GM12892 (cell line): ENCODE results near the gene TMPRSS6.

ENCODE experiments used
- DNase-seq: peaks from one replicate; pipeline ENCODE4 v3.0.0; 2011; ENCODE audit not compliant: insufficient read length
- FAIRE-seq: peaks from 2 replicates; lab custom pipeline; 2011; peaks lifted over from hg19 to GRCh38; lab: Jason Lieb, UNC
- POLR2A ChIP-seq: IDR thresholded peaks from 2 replicates; pipeline ENCODE4 v1.6.1; 2011; ENCODE audit warnings: low read depth, low read length, control low read depth
- POLR2AphosphoS5 ChIP-seq: IDR thresholded peaks from 2 replicates; pipeline ENCODE4 v1.6.1; 2011; ENCODE audit warnings: low read depth, low read length, control low read depth
- TAF1 ChIP-seq: IDR thresholded peaks from 2 replicates; pipeline ENCODE4 v1.6.1; 2011; ENCODE audit warnings: low read depth, mild to moderate bottlenecking, control low read depth, low read length, borderline replicate concordance

Gene TMPRSS6

DNA sequence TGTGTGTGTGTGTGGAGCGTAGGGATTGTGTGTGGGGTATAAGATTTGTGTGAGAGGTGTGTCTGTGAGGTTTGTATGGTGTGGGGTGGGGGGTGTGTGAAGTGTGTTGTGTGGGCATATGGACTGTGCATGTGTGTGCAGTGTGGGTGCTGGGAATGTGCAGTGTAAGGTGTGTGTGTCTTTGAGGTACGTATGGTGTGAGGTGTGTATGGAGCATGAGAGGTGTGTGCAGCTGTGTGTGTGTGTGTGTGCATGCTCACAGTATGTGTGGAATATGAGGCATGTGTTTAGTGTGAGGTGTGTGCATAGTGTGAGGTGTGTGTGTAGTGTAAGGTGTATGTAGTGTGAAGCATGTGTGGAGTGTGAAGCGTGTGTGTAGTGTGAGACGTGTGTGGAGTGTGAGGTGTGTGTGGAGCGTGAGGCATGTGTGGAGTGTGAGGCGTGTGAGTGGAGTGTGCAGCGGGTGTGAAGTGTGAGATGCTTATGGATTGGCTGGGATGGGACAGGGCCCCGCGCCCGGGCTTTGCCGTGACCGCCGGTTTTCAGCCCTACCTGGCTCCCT is 1.7 kb upstream of the TMPRSS6 start:
- TF ChIP-seq POLR2A (no peak), POLR2AphosphoS5 (no peak), TAF1 (no peak)
- no peak for FAIRE-seq

DNA sequence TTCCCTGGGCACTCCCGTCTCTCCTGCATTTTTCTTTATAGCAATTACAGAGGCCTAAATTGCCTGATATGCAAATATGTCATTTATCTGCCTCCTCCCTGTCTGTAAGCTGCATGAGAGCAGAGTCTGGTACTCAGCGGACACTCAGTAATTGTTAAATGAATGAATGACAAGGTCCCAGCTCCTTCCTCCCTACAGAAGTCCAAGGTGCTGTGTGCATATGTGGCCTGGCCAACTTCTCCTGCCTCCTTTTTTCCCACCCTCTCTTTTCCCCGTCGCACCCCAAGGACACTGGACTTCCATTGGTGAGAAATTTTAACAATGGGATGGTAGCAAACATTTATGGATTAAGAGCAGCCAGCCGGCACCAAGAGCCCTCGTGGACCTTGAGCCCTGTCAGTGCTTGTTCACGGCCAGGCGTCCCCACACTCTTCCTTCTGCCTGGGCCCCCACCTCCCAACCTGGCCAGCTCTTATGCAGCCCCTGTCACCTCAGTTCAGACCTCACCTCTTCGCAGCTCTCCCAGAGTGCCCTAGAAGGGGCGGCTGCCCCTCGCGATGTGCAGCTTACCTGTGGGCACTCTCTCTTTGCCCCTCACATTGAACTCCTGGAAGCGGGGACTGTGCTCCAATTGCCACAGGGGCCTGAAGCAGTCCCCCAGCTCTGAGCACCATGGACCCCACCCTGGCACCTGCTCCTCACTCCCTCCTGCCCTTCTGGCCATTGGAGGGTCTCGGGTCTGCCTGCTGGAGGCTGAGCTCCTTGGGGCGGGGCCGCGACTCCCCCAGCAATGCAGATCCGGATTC is 1.5 kb downstream of the TMPRSS6 start:
- TF ChIP-seq POLR2AphosphoS5 (no peak), TAF1 (no peak), POLR2A (no peak)
- FAIRE-seq: no peak

More for the DNA sequence above, 1.7 kb upstream of the TMPRSS6 start:
- no peak for DNase-seq

DNA sequence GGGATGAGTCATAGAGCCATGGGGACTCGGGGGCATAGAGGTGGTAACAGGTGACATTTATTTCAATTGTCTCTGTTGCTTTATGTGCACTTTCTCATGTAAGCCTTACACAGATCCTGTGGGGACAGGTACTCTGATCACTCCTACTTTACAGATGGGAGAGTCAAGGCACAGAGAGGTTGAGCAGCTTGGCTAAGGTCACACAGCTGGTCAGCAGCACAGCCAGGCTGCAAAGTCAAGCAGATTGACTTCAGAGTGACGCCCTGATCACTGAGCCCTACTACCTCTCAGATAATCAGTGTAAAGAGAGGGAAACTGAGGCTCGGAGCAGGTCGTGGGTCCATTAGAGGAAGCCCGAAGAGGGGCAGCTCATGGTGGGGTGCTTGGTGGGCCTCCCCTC is 3.5 kb downstream of the TMPRSS6 start:
- FAIRE-seq (no peak), DNase-seq (no peak)
- TF ChIP-seq TAF1 (no peak), POLR2AphosphoS5 (no peak), POLR2A (no peak)

More for the DNA sequence above, 1.5 kb downstream of the TMPRSS6 start:
- no peak for DNase-seq

DNA sequence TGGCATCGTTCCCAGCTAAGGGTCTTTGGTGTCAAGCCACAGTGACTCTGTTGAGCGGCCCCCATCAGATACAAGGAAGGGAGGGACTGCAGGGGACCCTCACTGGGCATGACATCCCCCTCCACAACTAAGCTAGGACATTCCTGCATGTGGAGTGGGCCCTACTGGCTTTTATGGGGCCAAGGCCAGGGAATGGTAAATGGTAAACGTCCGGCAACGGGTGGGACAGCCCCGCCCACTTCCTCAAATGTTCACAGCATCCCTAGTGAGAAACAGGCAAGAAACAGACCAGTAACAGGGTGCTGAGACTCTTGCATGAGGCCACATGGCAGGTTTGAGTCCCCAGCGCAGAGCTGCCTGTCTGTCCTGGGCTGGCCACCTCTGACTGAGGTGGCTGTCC is 4.4 kb downstream of the TMPRSS6 start:
- FAIRE-seq: no peak

DNA sequence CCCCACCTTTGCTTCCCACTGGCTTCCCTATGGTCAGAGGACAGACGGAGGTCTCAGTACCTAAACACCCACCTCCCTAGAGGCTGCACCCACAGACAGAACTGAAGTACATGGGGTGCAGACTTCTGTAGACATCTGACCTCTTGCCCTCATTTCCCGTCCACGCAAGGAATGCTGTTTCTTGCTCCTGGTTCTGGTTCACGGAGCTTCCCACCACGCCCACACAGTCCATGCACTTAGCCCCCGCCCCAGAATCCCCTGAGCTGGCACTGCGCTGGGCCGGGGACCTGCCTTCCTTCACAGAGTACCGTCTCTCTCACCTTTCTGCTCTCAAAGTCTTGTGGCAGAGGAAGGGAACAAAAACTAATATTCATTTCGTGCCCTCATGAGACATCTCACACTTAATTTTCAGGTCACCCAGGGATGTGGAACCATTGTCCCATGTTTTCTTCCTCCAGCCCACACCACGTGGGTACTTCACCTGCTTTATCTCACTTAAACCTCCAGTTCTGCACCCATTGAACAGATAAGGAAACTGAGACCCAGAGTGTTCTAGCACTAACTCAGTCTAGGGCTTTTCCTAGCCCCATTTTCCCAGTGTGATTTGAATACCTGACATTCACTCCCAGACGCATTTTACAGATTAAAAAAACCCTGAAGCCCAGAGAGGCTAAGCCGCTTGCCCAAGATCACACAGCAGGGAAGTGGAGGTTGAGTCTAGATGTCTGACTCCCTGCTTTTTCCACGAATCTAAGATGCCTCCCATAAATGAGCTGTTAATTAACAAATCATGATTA is 5.7 kb downstream of the TMPRSS6 start:
- FAIRE-seq: no peak
- no peak for DNase-seq

More for the DNA sequence above, 4.4 kb downstream of the TMPRSS6 start:
- TF ChIP-seq POLR2AphosphoS5: no peak
- TF ChIP-seq TAF1: no peak
- no peak for DNase-seq

DNA sequence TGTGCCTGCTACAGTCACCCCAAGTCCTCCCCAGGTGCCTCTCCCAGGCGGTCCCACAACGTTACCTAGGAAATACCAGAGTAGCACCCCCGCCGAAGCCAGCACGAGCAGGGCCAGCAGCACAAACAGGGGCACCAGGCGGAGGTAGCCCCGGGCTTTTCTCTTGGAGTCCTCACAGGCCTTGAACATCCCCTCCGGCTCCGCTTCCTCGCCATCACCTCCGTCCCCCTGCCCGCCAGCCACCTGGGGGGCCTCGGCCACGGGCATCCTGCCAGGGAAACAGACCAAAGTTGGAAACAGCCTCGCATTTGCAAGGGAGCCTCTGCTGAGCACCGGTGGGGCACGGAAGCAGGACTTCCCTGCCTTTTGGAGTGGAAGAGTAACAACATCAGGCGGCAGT is 6.4 kb downstream of the TMPRSS6 start:
- no peak for FAIRE-seq
- no peak for DNase-seq
- TF ChIP-seq POLR2A: no peak
- TF ChIP-seq TAF1: no peak
- TF ChIP-seq POLR2AphosphoS5: no peak

More for the DNA sequence above, 5.7 kb downstream of the TMPRSS6 start:
- TF ChIP-seq POLR2A (no peak), POLR2AphosphoS5 (no peak), TAF1 (no peak)

DNA sequence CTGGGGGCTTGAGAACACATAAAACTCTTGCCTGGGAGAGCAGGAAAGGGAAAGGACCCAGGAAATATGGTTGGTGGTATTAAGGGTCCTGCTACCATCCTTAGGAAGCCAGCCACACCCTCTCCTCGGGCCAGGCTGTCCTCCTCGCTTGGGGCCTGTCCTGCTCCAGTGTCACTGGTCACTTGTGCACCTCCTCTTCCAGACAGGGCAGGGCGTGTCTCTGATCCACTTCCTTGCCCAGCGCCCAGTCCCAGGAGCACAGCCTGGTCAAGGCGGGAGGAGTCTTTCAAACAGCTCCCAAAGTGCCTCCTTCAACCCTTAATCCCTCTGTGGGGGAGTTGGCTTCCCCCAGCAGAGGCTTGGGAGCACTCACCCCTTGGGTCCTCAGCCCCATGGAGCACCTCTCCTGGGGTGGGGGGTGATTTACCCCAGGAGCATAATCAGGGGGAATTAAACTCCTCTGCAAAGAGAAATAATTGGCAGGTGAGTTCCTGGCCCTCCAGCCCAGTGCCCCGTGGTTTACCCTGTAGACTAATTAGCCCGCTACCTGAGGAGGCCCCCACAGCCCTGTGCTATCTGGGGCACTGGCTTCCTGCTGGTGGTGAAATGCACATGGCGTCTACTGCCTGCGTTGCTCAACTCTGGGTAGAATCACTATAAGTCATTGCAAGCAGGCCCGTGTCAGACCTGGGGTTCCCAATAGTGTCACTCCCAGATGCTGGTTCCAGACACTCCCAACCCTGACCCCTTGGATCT is 8.0 kb downstream of the TMPRSS6 start:
- TF ChIP-seq POLR2AphosphoS5: no peak
- TF ChIP-seq POLR2A: no peak
- no peak for FAIRE-seq
- no peak for DNase-seq

DNA sequence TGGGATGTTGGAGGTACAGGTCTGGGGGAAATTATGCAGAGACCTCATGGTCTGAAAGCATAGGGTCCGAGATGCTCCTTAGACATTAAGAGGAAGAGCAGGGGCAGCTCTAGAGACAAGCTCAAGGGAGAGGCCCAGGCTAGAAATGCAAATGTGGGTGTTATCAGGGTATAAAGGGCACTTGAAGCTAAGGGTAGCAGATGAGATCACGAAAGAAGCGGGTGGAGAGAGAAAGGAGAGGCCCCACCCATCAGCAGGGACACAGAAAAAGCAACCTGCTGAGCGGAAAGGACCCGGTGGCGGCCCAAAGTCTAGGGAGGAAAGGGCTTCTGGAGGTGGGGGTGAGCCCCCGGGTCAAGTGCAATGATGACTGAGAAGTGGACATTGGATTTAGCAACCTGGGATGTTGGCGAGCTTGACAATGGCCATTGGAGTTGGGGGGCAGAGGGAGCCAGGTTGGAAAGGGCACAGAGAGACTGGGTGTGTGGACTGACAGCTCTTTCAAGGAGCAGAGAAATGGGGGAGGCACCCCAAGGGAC is 8.9 kb downstream of the TMPRSS6 start:
- TF ChIP-seq POLR2AphosphoS5: no peak
- TF ChIP-seq TAF1: no peak
- DNase-seq (no peak), FAIRE-seq (no peak)

DNA sequence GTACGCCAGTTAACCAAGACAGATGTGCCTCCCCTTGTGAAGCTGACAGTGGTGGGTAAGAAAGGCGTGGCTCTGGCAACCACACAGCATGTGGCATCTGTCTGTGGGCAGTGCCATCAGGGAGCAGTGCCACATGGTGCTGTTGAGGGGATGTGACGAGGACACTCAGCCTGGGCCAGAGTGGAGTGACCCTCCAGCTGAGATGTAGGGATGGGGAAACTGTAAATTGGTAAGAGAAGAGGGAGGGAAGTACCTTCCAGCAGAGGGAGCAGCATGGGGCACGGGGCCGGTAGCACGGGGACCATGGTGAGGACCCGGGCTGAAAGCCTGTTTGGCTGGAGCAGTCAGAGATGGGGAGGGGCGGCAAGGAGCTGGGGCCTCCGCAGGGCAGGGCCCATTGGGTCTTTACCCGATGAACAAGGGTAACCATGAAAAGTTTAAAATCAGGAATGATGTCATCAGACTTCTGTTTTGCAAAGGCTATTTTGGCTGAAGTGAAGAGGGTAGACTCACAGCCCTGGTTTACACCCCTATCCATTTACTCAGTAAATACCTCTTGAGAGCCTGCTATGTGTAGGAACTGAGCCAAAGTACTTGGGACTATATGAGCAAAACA is 10.4 kb downstream of the TMPRSS6 start:
- DNase-seq (no peak), FAIRE-seq (no peak)
- TF ChIP-seq POLR2AphosphoS5 (no peak), POLR2A (no peak), TAF1 (no peak)

DNA sequence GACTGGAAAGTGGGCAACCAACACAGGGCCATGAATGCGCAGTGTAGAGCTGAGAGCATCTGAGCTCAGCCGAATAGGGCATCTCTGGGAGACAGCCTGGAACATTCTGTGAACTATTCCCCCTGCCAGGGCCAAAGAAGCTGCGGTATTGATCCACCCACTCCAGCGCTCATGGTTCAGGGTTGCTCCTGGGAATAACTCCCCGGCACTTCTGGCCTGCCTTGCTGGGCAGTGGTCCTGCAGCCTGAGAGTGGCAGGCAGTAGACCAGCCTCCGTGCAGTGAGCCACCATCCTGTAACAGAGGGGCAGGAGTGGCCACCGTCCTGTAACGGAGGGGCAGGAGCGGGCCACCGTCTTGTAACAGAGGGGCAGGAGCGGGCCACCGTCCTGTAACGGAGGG is 12.2 kb downstream of the TMPRSS6 start:
- DNase-seq (no peak), FAIRE-seq (no peak)
- TF ChIP-seq POLR2AphosphoS5: no peak

DNA sequence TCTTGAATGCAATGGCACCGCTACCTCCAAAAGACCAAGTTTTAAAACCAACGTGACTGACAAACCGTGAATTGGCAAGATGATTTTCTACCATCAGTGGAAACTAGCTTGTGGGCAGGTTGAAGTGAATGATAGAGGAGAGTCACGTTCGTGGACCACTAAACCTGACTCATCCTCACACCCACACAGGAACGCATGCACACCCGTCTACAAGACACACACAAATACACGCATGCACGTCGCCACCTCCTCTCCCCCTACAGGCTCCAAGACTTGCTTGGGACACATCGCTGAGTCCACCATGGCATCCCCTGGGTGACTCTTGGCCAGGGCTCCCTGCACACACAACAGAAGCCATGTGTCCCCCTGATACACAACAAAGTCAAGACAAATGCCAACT is 14.4 kb downstream of the TMPRSS6 start:
- no peak for TF ChIP-seq POLR2AphosphoS5
- no peak for TF ChIP-seq TAF1
- TF ChIP-seq POLR2A: no peak
- no peak for FAIRE-seq
- no peak for DNase-seq

DNA sequence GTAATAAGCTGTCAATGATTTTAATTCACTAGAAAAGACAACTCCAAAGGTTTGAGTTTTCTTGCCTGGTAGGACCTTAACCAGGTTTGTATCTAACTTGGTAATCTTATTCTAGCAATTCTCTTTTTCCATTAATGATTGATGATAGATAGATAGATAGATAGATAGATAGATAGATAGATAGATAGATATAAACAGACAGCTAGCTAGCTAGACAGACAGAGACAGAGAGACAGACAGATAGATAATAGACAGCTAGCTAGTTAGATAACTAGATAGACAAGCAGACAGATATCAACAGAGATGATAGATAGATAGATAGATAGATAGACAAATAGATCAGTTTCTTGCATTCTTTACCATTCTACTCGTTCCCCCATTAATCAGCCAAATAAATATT is 15.3 kb downstream of the TMPRSS6 start:
- DNase-seq: no peak
- FAIRE-seq: no peak
- TF ChIP-seq TAF1 (no peak), POLR2AphosphoS5 (no peak), POLR2A (no peak)
